GM12801 (cell line): ENCODE results near the gene MAD1L1.

Experiments used
- TF ChIP-seq, protein P1 (sequence below): IDR thresholded peaks from one replicate; pipeline ENCODE4 v1.5.1; 2011; ENCODE audit warnings: control low read depth; ENCODE audit not compliant: insufficient read length; ENCODE audit errors: extremely low read depth

The MAD1L1 gene

GRCh38 chr7:2093843-2094220 is 138.9 kb downstream of the MAD1L1 start:
- TF ChIP-seq, protein P1, sequence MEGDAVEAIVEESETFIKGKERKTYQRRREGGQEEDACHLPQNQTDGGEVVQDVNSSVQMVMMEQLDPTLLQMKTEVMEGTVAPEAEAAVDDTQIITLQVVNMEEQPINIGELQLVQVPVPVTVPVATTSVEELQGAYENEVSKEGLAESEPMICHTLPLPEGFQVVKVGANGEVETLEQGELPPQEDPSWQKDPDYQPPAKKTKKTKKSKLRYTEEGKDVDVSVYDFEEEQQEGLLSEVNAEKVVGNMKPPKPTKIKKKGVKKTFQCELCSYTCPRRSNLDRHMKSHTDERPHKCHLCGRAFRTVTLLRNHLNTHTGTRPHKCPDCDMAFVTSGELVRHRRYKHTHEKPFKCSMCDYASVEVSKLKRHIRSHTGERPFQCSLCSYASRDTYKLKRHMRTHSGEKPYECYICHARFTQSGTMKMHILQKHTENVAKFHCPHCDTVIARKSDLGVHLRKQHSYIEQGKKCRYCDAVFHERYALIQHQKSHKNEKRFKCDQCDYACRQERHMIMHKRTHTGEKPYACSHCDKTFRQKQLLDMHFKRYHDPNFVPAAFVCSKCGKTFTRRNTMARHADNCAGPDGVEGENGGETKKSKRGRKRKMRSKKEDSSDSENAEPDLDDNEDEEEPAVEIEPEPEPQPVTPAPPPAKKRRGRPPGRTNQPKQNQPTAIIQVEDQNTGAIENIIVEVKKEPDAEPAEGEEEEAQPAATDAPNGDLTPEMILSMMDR, result no peak

GRCh38 chr7:2093215-2093842 is 139.4 kb downstream of the MAD1L1 start:
- TF ChIP-seq, protein P1, result no peak

GRCh38 chr7:2092279-2092678 is 140.5 kb downstream of the MAD1L1 start:
- TF ChIP-seq, protein P1, result no peak

DNA sequence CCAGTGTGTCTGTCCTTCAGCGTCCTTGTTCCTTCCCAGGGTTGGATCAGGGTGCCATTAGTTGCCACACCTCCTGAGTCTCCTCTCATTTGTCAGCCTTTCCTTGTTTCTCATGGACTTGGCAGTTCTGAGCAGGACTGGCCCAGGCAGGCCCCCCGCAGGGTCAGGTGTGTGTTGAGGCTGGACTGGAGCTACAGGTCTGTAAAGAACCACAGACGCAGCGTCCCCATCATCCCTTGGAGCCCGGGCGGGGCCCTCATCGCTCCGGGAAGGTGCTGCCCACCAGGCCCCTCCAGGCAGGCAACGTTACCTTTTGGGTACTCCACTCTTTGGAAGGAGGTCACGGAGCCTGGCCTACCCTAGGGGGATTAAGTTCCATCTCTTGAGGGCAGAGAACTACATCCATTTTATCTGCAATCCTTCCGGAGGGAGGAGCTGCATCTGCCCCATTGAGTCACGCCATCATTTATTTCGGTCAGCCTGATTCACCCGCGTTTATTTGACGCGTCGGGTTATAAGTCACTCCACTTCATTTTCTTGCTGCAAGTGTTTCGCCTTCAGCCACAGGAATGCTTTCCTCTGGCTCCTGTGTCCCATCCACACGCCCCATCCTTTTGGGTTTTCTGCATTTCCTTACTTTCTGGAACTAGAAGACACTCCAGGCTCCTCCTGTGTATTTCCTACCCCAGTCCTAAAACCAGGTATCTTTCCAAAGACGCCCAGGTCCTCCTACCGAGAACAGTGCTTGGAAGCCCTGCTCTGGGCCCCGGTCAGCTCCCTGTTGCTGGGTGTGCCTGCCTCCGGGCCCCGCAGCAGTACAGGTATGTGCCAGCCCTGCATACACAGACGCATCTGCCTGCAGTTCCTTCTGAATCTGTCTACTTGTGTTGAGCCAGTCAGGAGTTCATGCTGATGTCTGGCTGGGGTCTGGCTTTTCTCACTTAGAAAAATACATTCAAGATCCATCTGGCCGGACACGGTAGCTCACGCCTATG is 141.9 kb downstream of the MAD1L1 start:
- TF ChIP-seq, protein P1, result no peak

- TF ChIP-seq, protein P1, result no peak
Measured at GRCh38 chr7:2088801-2089200, 143.9 kb downstream of the MAD1L1 start.

DNA sequence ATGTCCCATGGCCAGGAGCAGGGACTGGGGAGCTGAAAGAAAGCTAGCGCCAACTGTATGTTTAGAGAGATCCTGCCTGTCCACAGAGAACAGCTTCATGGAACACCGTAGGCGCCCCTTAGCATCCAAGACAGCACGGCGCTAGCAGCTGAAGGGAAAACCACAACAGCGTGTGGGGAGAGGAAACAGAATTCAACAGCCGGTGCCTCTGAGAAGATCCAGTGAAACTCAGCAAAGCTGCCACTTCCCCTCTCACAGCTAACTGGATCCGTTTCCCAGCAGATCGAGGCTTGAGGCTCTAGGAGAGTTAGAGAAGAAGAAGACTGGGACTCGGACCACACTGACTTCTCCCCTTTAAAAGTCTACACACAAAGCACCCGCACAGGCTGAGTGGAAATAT is 145.0 kb downstream of the MAD1L1 start:
- TF ChIP-seq, protein P1, result no peak

GRCh38 chr7:2086229-2086628 is 146.5 kb downstream of the MAD1L1 start:
- TF ChIP-seq, protein P1, result no peak
